DMS153 treated with DMSO at 0.1 percent for 48 hours (cell line): Measurements from ENCODE around the gene ARHGEF37.
A peak's percentile ranks its signal among the peaks of the same experiment; 100 is the strongest.
"Not testable (repeated sequence)": the region's sequence is repeated elsewhere in the genome, so short reads cannot be mapped to it uniquely, and the experiment has no call there.

Experiments used
- DNase-seq: peaks from one replicate; lab custom pipeline; 2025; ENCODE audit not compliant: unreplicated experiment; lab: John Stamatoyannopoulos, UW

ARHGEF37 gene

DNA sequence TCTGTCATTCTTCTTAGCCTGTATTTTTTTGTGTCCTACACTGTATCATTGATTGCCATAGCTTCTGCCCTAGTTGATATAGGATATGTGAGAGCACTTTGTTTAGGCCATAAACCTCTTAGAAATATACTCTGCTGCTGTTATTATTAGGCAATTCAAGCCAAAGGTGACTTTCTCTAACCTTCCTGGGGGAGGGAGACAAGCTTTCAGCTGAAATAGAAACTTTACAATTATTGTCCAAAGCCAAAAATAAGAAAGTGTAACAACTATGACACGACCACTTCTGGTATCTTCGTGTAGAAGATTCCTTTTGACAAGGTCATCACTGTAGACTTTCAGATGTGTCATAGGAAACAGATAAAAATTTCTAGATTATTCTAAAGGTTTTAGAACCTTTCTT, 17.8 kb upstream of the ARHGEF37 start:
- DNase-seq = no peak

DNA sequence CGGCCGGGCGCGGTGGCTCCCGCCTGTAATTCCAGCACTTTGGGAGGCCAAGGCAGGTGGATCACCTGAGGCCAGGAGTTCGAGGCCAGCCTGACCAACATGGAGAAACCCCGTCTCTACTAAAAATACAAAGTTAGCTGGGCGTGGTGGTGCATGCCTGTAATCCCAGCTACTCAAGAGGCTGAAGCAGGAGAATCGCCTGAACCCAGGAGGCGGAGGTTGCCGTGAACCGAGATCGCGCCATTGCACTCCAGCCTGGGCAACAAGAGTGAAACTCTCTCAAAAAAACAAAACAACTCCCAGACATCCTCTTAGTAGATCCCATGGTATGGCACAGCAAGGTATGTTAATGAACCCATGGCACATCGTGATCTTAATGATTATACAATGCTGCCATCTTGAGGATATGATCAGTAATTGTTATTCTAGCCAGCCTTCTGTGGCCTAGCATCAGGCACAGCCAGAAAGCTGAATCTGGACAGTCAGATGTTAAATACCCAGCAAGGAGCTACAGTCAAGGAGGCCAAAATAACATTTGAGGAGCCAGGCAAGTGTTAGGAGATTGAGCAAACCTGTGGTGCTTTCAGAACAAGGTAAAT, 16.7 kb upstream of the ARHGEF37 start:
- peak; percentile 17 for DNase-seq

DNA sequence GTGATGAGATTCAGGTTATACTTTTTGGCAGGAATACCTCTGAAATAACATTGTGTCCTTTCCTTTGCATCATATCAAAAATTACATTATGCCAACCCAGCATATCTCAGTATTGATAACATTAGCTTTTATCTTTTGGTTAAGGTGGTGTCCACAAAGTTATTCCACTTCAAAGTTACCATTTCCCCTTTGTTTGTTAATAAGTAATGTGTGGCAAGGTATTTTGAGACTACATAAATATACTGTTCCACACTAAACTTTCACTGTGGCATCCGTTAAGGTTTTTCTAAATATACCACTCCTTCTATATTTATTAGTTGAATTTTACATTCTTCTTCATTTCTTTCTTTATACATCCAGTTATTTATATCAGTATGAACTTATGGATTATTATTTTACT, 14.1 kb upstream of the ARHGEF37 start:
- DNase-seq = no peak

DNA sequence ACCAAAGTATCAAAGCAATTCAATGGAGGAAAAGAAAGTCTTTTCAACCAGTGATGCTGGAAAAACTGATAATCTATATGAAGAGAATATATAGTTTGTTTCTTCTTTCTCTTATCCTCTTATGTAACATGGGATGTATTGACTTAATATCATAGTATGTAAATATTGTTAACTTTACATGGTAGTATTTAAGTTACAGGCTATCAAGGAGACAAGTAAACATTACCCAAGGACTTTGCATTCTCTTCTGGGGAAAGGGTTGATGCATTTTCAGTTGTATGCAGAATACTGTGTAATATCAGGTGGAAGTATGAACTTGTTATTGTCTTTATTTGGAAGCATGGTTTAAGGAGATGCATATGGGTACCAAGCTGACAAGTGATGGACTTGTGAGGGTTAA, 9.1 kb upstream of the ARHGEF37 start:
- no peak for DNase-seq

DNA sequence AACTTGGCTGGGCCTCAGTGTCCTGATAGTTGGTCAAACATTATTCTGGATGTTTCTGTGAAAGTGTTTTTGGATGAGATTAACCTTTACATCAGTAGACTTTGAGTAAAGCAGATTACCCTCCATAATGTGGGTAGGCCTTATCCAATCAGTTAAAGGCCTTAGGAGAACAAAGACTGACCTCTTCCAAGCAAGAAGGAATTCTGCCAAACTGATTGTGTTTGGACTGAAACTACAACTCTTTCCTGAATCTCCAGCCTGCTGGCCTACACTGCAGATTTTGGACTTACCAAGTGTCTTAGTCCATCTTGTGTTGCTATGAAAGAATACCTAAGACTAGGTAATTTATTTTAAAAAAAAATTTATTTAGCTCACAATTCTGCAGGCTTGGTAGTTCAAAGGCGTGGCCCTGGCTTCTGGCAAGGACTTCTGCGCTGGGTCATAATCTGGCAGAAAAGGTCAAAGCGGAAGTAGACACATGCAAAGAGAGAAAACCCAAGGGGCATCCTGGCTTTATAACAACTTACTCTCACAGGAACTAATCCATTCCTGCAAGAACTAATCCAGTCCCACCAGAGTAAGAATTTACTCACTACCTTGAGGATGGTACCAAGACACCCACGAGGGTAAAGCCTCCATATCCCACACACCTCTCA, 8.6 kb upstream of the ARHGEF37 start:
- DNase-seq = no peak

DNA sequence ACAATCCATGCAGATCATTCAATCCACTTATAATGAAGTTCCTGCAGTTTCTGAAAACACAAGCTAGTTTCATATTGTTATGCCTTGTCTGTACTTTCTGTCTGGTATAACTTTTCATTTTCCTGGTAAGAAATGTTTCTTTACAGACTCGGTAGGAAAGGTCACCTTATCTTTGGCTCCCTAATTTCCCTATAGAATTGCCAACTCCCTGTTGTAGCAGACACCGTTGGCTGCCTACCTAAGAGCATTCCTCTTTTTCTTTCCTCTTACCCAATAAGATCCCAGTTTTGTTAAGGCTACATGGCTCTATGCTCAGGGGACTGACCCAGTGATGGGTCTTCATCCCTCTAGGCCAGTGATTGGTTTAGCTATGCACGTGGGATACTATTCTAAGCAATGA, 6.2 kb upstream of the ARHGEF37 start:
- no peak for DNase-seq

DNA sequence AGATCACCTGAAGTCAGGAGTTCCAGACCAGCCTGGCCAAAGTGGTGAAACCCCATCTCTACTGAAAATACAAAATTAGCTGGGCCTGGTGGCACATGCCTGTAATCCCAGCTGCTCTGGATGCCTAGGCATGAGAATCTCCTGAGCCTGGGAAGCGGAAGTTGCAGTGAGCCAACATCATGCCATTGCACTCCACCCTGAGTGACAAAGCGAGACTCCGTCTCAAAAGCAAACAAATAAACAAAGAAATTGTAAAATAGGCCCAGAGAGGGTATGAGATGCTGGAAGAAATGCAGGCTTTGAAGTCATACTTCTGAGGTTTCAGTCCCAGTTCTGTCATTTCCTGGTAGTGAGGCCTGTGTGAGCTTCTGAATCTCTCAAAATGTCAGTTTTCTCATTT, 5.3 kb upstream of the ARHGEF37 start:
- DNase-seq = no peak

DNA sequence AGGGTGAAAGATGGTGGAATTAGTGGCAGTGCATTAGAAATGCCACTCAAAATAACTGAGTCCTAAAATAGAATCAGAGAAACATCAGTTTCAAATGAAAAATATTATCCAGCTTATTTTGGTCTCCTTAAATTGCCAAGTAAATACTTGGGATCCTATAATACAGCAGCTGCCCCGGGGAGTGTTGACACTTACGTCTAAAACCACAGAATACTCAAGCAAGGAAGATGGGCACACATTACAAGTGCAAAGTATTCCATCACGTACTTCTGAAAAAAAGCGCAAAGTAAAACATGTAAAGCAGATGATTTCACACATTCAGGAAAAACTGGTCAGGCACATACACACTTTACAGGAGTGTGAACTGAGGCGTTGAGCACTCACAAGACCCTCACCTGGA, 2.4 kb upstream of the ARHGEF37 start:
- DNase-seq = no peak

DNA sequence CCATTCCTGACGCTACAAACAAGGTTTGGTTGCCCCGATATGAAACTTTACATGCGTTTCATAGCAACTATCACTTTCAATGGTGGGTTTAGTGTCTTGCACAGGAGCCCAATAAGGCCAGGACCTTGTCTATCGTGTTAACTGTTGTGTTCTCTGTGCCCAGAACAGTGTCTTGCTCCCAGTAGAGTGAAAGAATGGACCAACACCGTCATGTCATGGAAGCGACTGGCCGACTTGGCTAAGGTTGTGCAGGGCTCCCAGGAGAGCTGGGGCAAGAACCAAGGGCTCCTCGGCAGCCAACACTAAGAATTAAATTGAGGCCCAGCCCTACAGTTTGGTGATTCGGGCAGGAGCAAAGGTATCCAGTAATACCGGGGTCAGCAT, 498 bp upstream of the ARHGEF37 start:
- no peak for DNase-seq

DNA sequence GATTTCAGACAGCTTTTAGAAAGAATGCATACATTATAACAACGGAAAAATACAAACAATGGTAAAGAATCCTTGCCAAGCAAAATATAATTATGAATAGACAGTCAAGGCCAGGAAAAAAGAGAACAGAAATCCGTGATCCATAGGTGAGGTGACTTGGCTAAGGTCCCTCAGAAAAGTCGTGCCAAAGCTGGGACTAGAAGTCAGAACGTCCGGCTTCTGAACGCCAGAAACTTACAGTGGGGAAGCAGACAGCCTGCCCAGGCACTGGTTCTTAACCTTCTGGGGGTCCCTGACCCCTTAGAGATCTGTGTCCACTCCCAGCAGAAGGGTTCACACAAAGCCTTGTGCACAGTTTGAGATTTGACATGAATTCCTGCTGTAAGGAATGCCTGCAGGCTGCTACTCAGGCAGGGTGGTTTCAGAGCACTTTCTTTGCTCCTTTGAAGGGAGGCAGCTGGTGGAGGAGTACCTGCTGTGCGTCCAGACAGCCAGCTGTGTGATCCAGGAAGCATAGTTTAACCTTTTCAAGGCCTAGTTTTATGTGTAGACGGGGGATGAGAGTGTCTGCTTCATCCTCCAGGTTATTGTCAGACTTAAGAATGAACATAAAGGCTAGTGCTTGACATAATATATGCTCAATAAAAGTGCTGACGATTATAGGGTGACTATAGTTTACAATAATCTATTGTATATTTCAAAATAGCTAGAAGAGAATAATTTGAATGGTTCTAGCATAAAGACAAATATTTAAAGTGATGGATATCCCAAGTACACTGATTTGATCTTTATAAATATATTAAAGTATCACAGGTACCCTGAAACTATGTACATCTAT, 852 bp downstream of the ARHGEF37 start:
- no peak for DNase-seq

DNA sequence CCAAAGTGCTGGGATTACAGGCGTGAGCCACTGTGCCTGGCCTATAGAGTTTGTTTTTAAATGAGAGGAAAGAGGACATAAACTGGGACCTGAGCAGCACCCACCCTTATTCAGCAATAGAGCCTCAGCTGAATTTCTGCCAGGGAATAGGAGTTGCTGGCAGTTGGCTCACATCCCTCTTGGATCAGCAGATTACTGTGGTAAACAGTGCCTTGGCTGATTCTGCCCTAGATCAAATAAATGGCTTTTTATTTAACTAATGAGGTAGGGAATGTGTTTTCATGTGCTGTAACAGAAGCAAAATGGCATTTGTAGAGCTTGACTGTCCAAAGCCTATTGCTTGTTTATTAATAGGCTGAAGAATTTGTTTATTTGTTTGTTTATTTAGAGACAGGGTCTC, 2.1 kb downstream of the ARHGEF37 start:
- peak; percentile 37 for DNase-seq

DNA sequence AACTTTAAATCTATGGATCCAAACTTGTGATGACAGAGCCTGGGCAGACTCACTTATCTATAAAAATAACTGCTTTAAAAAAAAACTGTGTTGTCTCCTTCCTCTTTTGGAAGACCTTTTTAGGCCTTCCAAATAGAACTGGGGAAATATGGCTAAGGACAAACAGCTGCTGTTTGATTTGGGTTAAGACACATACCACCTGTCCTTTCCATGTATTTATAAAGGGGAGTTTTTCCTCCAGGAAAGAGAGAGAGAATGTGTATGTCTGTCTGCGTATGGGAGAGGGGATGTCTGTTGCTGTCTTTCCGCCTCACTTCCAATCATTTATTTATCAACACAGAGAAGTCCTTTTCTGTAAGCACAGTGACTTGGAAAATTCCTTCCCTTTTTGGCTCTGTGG, 2.8 kb downstream of the ARHGEF37 start:
- DNase-seq = no peak

DNA sequence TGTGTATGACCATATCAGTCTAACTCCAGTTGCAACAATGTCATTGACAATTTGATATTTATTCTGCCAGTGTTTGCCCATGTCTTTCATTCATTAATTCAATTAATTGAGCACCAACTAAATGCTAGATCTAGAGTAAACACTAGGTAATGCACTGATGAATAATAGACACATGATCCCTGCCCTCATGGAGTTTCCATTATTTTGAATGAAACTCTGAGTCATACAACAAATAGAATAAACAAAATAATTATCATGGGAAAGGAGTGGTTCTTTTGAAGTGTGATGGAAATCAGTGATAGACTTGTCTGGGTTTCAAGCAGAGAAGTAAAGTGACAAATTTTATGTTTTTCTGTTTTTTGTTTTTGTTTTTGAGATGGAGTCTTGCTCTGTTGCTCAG, 4.6 kb downstream of the ARHGEF37 start:
- DNase-seq = no peak

DNA sequence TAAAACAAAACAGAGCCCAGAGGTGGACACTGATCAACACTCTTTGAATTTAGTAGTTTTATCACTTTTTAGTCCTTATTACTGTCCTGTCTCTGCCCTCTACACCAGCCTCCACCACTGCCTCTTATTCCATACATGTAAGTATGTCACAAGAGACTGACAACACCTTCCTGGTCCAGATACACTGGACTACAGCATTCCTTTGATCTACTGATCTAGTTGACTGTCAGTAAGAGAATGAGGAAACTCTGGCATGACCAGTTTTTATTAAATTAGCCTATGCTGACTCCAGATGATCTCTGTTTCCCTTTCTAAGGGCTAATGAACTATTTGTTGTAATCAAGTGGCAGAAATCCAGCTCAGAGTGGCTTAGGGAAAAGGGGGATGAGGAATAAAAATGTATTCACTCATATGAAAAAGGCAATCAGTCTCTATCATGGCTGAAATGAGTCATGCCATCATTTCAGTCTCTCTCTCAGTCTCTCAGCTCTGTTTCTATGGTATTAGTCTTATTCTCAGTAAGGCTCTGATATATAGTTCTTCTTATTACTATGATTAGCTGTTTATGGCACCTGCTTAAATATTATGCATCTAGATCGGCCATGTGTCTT, 5.5 kb downstream of the ARHGEF37 start:
- no peak for DNase-seq

DNA sequence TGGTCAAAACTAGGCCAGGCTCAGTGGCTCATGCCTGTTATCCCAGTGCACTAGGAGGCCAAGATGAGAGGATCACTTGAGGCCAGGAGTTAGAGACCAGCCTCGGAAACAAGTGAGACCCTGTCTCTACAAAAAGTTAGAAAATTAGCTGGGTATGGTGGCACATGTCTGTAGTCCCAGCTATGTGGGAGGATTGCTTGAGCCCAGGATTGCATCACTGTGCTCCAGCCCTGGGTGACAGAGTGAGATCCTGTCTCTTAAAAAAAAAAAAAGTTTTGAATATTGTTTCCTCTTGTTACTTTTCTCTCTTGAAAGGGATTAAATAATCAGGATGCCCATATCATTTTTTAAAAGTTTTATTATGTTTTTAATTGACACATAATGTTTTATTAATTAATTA, 7.6 kb downstream of the ARHGEF37 start:
- no peak for DNase-seq

DNA sequence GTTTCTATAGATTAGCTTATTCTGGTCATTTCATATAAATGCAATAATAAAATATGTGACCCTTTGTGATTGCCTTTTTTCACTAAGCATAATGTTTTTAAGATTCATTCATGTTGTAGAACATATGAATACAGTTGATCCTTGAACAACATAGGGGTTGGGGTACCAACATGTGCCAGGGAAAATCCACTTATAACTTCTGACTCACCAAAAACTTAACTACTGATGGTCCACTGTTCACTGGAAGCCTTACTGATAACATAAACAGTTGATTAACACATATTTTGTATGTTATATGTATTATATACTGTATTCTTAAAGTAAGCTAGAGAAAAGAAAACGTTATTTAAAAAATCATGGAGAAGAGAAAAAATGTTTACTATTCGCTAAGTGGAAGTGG, 12.1 kb downstream of the ARHGEF37 start:
- DNase-seq = no peak

DNA sequence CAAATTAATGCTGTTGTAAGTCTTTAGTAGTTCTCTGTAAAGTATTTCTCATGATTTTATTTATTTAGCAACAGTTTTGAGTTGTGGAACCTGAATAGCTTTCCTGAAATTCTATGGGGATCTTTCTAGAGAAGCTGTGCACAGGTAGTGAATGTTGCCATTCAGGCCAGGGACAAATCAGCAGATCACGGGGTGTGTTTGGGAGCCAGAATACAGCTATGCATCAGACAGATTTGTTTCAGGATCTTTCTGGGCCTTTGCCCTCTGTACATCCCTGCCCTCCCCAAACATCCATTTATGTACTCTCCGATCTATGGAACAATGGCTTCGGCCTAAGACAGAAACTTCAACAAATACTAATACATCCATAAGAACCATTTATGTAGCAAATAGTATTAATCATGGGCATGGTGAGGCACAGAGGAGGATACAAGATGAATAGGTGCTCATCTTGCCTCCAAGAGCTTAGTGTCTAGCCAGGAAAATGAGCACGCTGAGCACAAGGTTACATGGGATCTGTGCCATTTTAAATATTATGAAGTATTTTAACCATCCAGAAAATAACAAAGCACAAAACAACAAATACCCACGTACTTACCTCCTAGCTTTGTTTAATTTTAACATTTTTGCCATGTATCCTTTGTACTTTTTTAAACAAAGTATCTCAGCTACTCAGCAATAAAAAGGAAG, 13.1 kb downstream of the ARHGEF37 start:
- no peak for DNase-seq

DNA sequence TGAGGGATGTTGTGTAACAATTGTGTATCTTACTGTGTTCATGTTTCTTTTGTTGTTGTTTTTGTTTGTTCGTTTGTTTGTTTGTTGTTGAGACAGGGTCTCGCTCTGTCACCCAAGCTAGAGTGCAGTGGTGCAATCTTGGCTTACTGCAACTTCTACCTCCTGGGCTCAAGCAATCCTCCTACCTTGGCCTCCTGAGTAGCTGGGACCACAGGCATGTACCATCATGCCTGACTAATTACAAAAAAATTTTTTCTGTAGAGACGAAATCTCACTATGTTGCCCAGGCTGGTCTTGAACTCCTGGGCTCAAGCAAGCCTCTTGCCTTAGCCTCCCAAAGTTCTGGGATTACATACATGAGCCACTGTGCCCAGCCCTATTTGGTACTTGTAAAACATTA, 13.8 kb downstream of the ARHGEF37 start:
- not testable (repeated sequence) for DNase-seq

DNA sequence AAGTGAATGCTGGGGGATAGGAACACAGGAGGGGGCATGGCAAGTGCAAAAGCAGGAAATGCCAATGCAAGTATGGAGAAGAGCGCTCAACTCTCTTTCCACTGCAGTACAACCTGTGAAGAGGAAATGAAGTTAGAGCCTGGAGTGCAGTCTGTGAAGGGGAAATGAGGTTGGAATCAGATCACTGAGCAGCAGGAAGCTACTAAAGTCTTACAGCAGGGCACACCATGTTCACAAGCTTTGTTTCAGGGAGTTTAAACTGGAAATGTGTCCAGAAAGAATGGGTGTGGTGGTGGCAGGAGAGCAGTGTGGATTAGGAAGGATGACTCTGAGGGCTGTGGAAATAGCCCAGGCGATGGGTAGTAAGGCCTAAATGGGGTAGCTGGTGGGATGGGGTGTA, 15.4 kb downstream of the ARHGEF37 start:
- DNase-seq = no peak

DNA sequence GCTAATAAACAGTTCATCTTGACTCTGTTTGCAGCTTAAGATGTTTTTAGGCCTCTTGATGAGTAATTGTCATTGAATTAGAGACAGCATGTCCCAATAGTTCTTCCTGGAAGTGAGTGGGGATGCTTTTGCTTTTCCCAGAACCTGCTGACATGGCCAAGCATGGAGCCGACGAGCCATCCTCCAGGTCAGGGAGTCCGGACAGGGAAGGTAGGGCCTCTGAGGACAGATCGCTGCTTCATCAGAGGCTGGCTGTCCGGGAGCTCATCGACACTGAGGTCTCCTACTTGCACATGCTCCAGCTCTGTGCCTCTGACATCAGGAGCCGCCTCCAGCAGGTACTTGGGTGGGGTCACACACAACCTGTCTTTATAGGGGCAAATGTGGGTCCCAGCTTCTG, 16.3 kb downstream of the ARHGEF37 start:
- DNase-seq = no peak

DNA sequence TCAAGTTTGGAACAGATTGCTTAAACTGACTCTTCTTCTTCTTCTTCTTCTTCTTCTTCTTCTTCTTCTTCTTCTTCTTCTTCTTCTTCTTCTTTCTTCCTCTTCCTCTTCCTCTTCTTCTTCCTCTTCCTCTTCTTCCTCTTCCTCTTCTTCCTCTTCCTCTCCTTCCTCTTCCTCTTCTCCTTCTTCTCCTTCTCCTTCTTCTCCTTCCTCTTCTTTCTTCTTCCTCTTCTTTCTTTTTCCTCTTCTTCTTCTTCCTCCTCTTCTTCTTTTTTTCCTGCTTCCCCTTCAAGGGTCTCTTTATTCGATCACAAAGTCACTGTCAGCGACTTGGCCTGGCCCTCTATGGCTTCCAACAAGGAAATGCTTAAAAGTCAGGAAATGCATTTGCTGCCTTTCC, 16.9 kb downstream of the ARHGEF37 start:
- DNase-seq = not testable (repeated sequence)
